ENCODE data around the gene RASAL2. TPM values are rescaled to one million over a fixed set of nuclear protein-coding genes. Genes with fewer than 3 reads are reported as not detected.

The RASAL2 gene
- total RNA-seq, 5 donors from 2014 or later (not counting 1 experiment from before 2014, with no cell fraction given) = 0.05 to 0.19 (median 0.11) TPM; not detected in 1

GRCh38 chr1:178258536-178258935, 164.6 kb downstream of the RASAL2 start:
- CTCF ChIA-PET = no interaction called here
- H3K4me3 Mint-ChIP-seq = no peak overlapping the region
- no peak for DNase-seq
- Histone ChIP-seq H3K4me3 (ENCODE audit: control insufficient read depth in 1 of 2, extremely low read depth in 1 of 2, low read length in 1 of 2) (no peak overlapping the region), H3K9me3 (no peaks in the 10 kb centered on the region), H3K4me1 (ENCODE audit: control insufficient read depth in 1 of 2, extremely low read depth in 1 of 2, insufficient read depth in 2 of 2, low read length in 2 of 2) (no peaks in the 10 kb centered on the region), H3K27ac (ENCODE audit: low read length) (no peak overlapping the region), H3K27me3 (replicated peaks in 1 of 2; ENCODE audit: control insufficient read depth in 2 of 2, extremely low read depth in 1 of 2, insufficient read depth in 2 of 2, low read length in 1 of 2) (no peaks in the 10 kb centered on the region), H3K36me3 (ENCODE audit: control insufficient read depth in 2 of 2, extremely low read depth in 1 of 2, insufficient read depth in 1 of 2, low read length in 1 of 2) (no peaks in the 10 kb centered on the region)
- H3K36me3 Mint-ChIP-seq = no peaks in the 10 kb centered on the region
- POLR2A ChIA-PET = no interaction called here
- H3K27ac Mint-ChIP-seq = no peak overlapping the region
- peaks cover 3 to 13% (median 10%) of the 10 kb centered on the region in 3 donors for H3K9me3 Mint-ChIP-seq
- no peaks in the 10 kb centered on the region for H3K4me1 Mint-ChIP-seq
- no peaks in the 10 kb centered on the region for H3K27me3 Mint-ChIP-seq
- ATAC-seq (replicated peaks in 1 of 4) = no peak
- no CpG with 5 or more reads among the region's 3 CpGs for WGBS (ENCODE audit: insufficient coverage)

GRCh38 chr1:178262120-178262500, 168.2 kb downstream of the RASAL2 start:
- H3K27ac ChIP-seq (ENCODE audit: low read length) = no peak overlapping the region
- H3K4me1 Mint-ChIP-seq = no peaks in the 10 kb centered on the region
- no peak overlapping the region for H3K4me3 Mint-ChIP-seq
- H3K27me3 ChIP-seq (replicated peaks in 1 of 2; ENCODE audit: control insufficient read depth in 2 of 2, extremely low read depth in 1 of 2, insufficient read depth in 2 of 2, low read length in 1 of 2) = no peaks in the 10 kb centered on the region
- no peak overlapping the region for H3K27ac Mint-ChIP-seq
- ATAC-seq (replicated peaks in 1 of 4) = no peak
- peaks cover 0 to 4% (median 0%) of the 10 kb centered on the region in 3 donors for H3K9me3 Mint-ChIP-seq
- WGBS (ENCODE audit: insufficient coverage) = 17% methylated on average over 1 of the region's 3 CpGs
- no peak for DNase-seq
- no peaks in the 10 kb centered on the region for H3K9me3 ChIP-seq
- no peaks in the 10 kb centered on the region for H3K36me3 ChIP-seq (ENCODE audit: control insufficient read depth in 2 of 2, extremely low read depth in 1 of 2, insufficient read depth in 1 of 2, low read length in 1 of 2)
- no peak overlapping the region for H3K4me3 ChIP-seq (ENCODE audit: control insufficient read depth in 1 of 2, extremely low read depth in 1 of 2, low read length in 1 of 2)
- ChIA-PET CTCF (no interaction called here), POLR2A (no interaction called here)
- no peaks in the 10 kb centered on the region for H3K36me3 Mint-ChIP-seq
- H3K4me1 ChIP-seq (ENCODE audit: control insufficient read depth in 1 of 2, extremely low read depth in 1 of 2, insufficient read depth in 2 of 2, low read length in 2 of 2) = no peaks in the 10 kb centered on the region
- H3K27me3 Mint-ChIP-seq = no peaks in the 10 kb centered on the region

GRCh38 chr1:178263341-178263740, 169.4 kb downstream of the RASAL2 start:
- ATAC-seq (replicated peaks in 1 of 4) = no peak
- Mint-ChIP-seq H3K4me1 (no peaks in the 10 kb centered on the region), H3K9me3 (peaks cover 0 to 4% (median 0%) of the 10 kb centered on the region in 3 donors), H3K27me3 (peaks cover 0 to 2% of the 10 kb centered on the region in 2 donors), H3K4me3 (no peak overlapping the region), H3K36me3 (no peaks in the 10 kb centered on the region), H3K27ac (no peak overlapping the region)
- no CpG with 5 or more reads among the region's 2 CpGs for WGBS (ENCODE audit: insufficient coverage)
- Histone ChIP-seq H3K4me1 (ENCODE audit: control insufficient read depth in 1 of 2, extremely low read depth in 1 of 2, insufficient read depth in 2 of 2, low read length in 2 of 2) (no peaks in the 10 kb centered on the region), H3K9me3 (no peaks in the 10 kb centered on the region), H3K27ac (ENCODE audit: low read length) (no peak overlapping the region), H3K4me3 (ENCODE audit: control insufficient read depth in 1 of 2, extremely low read depth in 1 of 2, low read length in 1 of 2) (no peak overlapping the region), H3K27me3 (replicated peaks in 1 of 2; ENCODE audit: control insufficient read depth in 2 of 2, extremely low read depth in 1 of 2, insufficient read depth in 2 of 2, low read length in 1 of 2) (no peaks in the 10 kb centered on the region), H3K36me3 (ENCODE audit: control insufficient read depth in 2 of 2, extremely low read depth in 1 of 2, insufficient read depth in 1 of 2, low read length in 1 of 2) (no peaks in the 10 kb centered on the region)
- POLR2A ChIA-PET = no interaction called here
- DNase-seq = no peak
- CTCF ChIA-PET = interaction anchor here in 1 of 2 donors (0.6 kb wide), 1 partner anchor 49 kb away, joined by 6 read pairs; no protein-coding TSS in a partner anchor

- POLR2A ChIA-PET = no interaction called here
- CTCF ChIA-PET = no interaction called here
- H3K27ac Mint-ChIP-seq = no peak overlapping the region
- no peaks in the 10 kb centered on the region for H3K36me3 ChIP-seq (ENCODE audit: control insufficient read depth in 2 of 2, extremely low read depth in 1 of 2, insufficient read depth in 1 of 2, low read length in 1 of 2)
- H3K36me3 Mint-ChIP-seq = no peaks in the 10 kb centered on the region
- H3K4me1 Mint-ChIP-seq = no peaks in the 10 kb centered on the region
- no peak overlapping the region for H3K4me3 ChIP-seq (ENCODE audit: control insufficient read depth in 1 of 2, extremely low read depth in 1 of 2, low read length in 1 of 2)
- ATAC-seq (replicated peaks in 1 of 4) (no peak), DNase-seq (no peak)
- H3K9me3 ChIP-seq = no peaks in the 10 kb centered on the region
- H3K4me3 Mint-ChIP-seq = no peak overlapping the region
- H3K27me3 Mint-ChIP-seq = peaks cover 0 to 2% of the 10 kb centered on the region in 2 donors
- no peaks in the 10 kb centered on the region for H3K27me3 ChIP-seq (replicated peaks in 1 of 2; ENCODE audit: control insufficient read depth in 2 of 2, extremely low read depth in 1 of 2, insufficient read depth in 2 of 2, low read length in 1 of 2)
- no peaks in the 10 kb centered on the region for H3K9me3 Mint-ChIP-seq
- WGBS (ENCODE audit: insufficient coverage) = 88% methylated on average over 1 of the region's 3 CpGs
- no peaks in the 10 kb centered on the region for H3K4me1 ChIP-seq (ENCODE audit: control insufficient read depth in 1 of 2, extremely low read depth in 1 of 2, insufficient read depth in 2 of 2, low read length in 2 of 2)
- H3K27ac ChIP-seq (ENCODE audit: low read length) = no peak overlapping the region
Measured at GRCh38 chr1:178266113-178266512, 172.2 kb downstream of the RASAL2 start.

GRCh38 chr1:178266619-178267066, 172.7 kb downstream of the RASAL2 start:
- Histone ChIP-seq H3K27me3 (replicated peaks in 1 of 2; ENCODE audit: control insufficient read depth in 2 of 2, extremely low read depth in 1 of 2, insufficient read depth in 2 of 2, low read length in 1 of 2) (no peaks in the 10 kb centered on the region), H3K27ac (ENCODE audit: low read length) (no peak overlapping the region), H3K36me3 (ENCODE audit: control insufficient read depth in 2 of 2, extremely low read depth in 1 of 2, insufficient read depth in 1 of 2, low read length in 1 of 2) (no peaks in the 10 kb centered on the region), H3K4me1 (ENCODE audit: control insufficient read depth in 1 of 2, extremely low read depth in 1 of 2, insufficient read depth in 2 of 2, low read length in 2 of 2) (no peaks in the 10 kb centered on the region), H3K4me3 (ENCODE audit: control insufficient read depth in 1 of 2, extremely low read depth in 1 of 2, low read length in 1 of 2) (no peak overlapping the region), H3K9me3 (no peaks in the 10 kb centered on the region)
- H3K4me3 Mint-ChIP-seq = no peak overlapping the region
- no peak for DNase-seq
- no peaks in the 10 kb centered on the region for H3K9me3 Mint-ChIP-seq
- H3K27me3 Mint-ChIP-seq = peaks cover 0 to 2% of the 10 kb centered on the region in 2 donors
- no peak for ATAC-seq (replicated peaks in 1 of 4)
- WGBS (ENCODE audit: insufficient coverage) = 71% methylated on average over 3 of the region's 4 CpGs
- H3K36me3 Mint-ChIP-seq = no peaks in the 10 kb centered on the region
- CTCF ChIA-PET = no interaction called here
- H3K4me1 Mint-ChIP-seq = no peaks in the 10 kb centered on the region
- H3K27ac Mint-ChIP-seq = no peak overlapping the region
- POLR2A ChIA-PET = no interaction called here

GRCh38 chr1:178267646-178268094, 173.8 kb downstream of the RASAL2 start:
- Mint-ChIP-seq H3K4me1 (no peaks in the 10 kb centered on the region), H3K36me3 (no peaks in the 10 kb centered on the region), H3K4me3 (no peak overlapping the region), H3K27ac (no peak overlapping the region), H3K27me3 (peaks cover 0 to 2% of the 10 kb centered on the region in 2 donors), H3K9me3 (no peaks in the 10 kb centered on the region)
- Histone ChIP-seq H3K9me3 (no peaks in the 10 kb centered on the region), H3K4me1 (ENCODE audit: control insufficient read depth in 1 of 2, extremely low read depth in 1 of 2, insufficient read depth in 2 of 2, low read length in 2 of 2) (no peaks in the 10 kb centered on the region), H3K27me3 (replicated peaks in 1 of 2; ENCODE audit: control insufficient read depth in 2 of 2, extremely low read depth in 1 of 2, insufficient read depth in 2 of 2, low read length in 1 of 2) (no peaks in the 10 kb centered on the region), H3K27ac (ENCODE audit: low read length) (no peak overlapping the region), H3K4me3 (ENCODE audit: control insufficient read depth in 1 of 2, extremely low read depth in 1 of 2, low read length in 1 of 2) (no peak overlapping the region), H3K36me3 (ENCODE audit: control insufficient read depth in 2 of 2, extremely low read depth in 1 of 2, insufficient read depth in 1 of 2, low read length in 1 of 2) (no peaks in the 10 kb centered on the region)
- ATAC-seq (replicated peaks in 1 of 4) = no peak
- CTCF ChIA-PET = interaction anchor here in 1 of 2 donors (0.6 kb wide), 1 partner anchor 44 kb away, joined by 3 read pairs; no protein-coding TSS in a partner anchor
- DNase-seq = no peak
- no CpG with 5 or more reads among the region's 3 CpGs for WGBS (ENCODE audit: insufficient coverage)
- POLR2A ChIA-PET = no interaction called here

GRCh38 chr1:178271471-178271870, 177.6 kb downstream of the RASAL2 start:
- H3K4me3 Mint-ChIP-seq = no peak overlapping the region
- no peaks in the 10 kb centered on the region for H3K36me3 Mint-ChIP-seq
- Histone ChIP-seq H3K27me3 (replicated peaks in 1 of 2; ENCODE audit: control insufficient read depth in 2 of 2, extremely low read depth in 1 of 2, insufficient read depth in 2 of 2, low read length in 1 of 2) (no peaks in the 10 kb centered on the region), H3K4me3 (ENCODE audit: control insufficient read depth in 1 of 2, extremely low read depth in 1 of 2, low read length in 1 of 2) (no peak overlapping the region), H3K27ac (ENCODE audit: low read length) (no peak overlapping the region), H3K4me1 (ENCODE audit: control insufficient read depth in 1 of 2, extremely low read depth in 1 of 2, insufficient read depth in 2 of 2, low read length in 2 of 2) (no peaks in the 10 kb centered on the region), H3K9me3 (no peaks in the 10 kb centered on the region), H3K36me3 (ENCODE audit: control insufficient read depth in 2 of 2, extremely low read depth in 1 of 2, insufficient read depth in 1 of 2, low read length in 1 of 2) (no peaks in the 10 kb centered on the region)
- no peak overlapping the region for H3K27ac Mint-ChIP-seq
- ChIA-PET POLR2A (interaction anchor here in 1 of 2 donors (0.6 kb wide), 1 partner anchor 11 kb away, joined by 3 read pairs; no protein-coding TSS in a partner anchor), CTCF (no interaction called here)
- H3K27me3 Mint-ChIP-seq = peaks cover 0 to 2% of the 10 kb centered on the region in 2 donors
- no peak for DNase-seq
- H3K9me3 Mint-ChIP-seq = no peaks in the 10 kb centered on the region
- ATAC-seq (replicated peaks in 1 of 4) = no peak
- 100% methylated on average over 1 of the region's 1 CpG for WGBS (ENCODE audit: insufficient coverage)
- H3K4me1 Mint-ChIP-seq = no peaks in the 10 kb centered on the region

Measured in T-cell (primary cell).